T-helper 17 cell (primary cell): Measurements from ENCODE around the gene C19orf38. TPM values are rescaled to one million over a fixed set of nuclear protein-coding genes. Genes with fewer than 3 reads are reported as not detected.

Experiments
- ATAC-seq: fragments of 150-1000 bp; cut with Tn5 transposase; 2 replicates; pipeline ENCODE4 v1.10.0; 2021; ENCODE audit warnings: mild to moderate bottlenecking, moderate library complexity
- DNase-seq, 3 donors: peaks; one replicate each; pipeline versions ENCODE4 v3.0.0 to v3.0.0-alpha.2; 2020 to 2021
- H3K9me3 ChIP-seq: one replicate; pipeline ENCODE4 v1.7.0; 2013; ENCODE audit warnings: low read length, mild to moderate bottlenecking; ENCODE audit not compliant: control insufficient read depth, poor library complexity, severe bottlenecking
- H3K27ac Mint-ChIP-seq: one replicate; pipeline ENCODE4 v1.8.0; 2022; ENCODE audit warnings: mild to moderate bottlenecking, moderate library complexity, mixed read lengths
- H3K27me3 Mint-ChIP-seq: one replicate; pipeline ENCODE4 v1.8.0; 2022; ENCODE audit warnings: mixed read lengths
- H3K36me3 Mint-ChIP-seq: one replicate; pipeline ENCODE4 v1.8.0; 2022; ENCODE audit warnings: low read depth, mixed read lengths
- H3K4me1 Mint-ChIP-seq: one replicate; pipeline ENCODE4 v1.8.0; 2022; ENCODE audit warnings: mild to moderate bottlenecking, mixed read lengths
- H3K4me3 Mint-ChIP-seq: one replicate; pipeline ENCODE4 v1.8.0; 2022; ENCODE audit warnings: mild to moderate bottlenecking, moderate library complexity, mixed read lengths
- total RNA-seq, 4 donors: library from RNA in 2 of 4; stranded (reverse) in 2 of 4; gene quantifications; one replicate each; pipeline ENCODE4 v1.2.3 and lab custom pipeline; 2022 to 2026

C19orf38 gene, protein sequence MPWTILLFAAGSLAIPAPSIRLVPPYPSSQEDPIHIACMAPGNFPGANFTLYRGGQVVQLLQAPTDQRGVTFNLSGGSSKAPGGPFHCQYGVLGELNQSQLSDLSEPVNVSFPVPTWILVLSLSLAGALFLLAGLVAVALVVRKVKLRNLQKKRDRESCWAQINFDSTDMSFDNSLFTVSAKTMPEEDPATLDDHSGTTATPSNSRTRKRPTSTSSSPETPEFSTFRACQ
- 1 to 10 TPM; 1.6 to 2.2 TPM for total RNA-seq
- total RNA-seq (lab: John Stamatoyannopoulos, UW) = 0.08 to 0.12 reads per million in 2 donors

DNA sequence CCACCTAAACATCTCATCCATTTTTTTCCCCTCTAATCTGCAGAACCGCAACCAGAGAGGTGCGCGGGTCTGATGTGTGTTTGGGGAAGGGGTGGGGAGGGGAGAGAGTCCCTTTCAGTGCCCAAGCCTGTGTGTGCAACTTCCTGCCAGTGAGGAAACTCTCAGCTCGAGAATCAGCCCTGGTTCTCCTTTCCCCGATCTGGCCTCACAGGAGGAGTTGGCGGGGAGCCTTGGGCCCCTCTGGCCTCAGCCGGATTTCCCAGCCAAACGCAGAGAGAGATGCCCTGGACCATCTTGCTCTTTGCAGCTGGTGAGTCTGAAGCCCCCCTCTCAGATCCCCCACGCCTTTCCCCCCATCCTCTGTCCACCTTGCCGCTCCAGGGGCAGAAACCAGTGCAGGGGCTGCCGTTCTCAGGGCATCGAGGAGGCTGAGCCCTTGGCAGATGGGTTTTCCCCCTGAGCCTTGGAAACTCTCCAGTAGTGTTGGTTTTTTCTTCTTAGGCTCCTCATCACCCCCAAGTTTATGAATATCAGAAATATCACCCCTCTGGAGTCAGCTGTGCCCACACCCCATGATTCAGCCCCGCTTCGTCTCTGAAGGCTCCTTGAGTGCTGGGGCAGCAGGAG is at the start of gene C19orf38:
Gene C19orf38 (plus strand): TSS at position 186 of the 627 bp plus-strand sequence. CDS start 94 bp downstream, at position 280.
- ATAC-seq (peak; percentile 32), DNase-seq (no peak)
- Mint-ChIP-seq H3K4me1 (peaks cover 5% of the 10 kb centered on the region), H3K27ac (no peak within 1 kb of the TSS), H3K4me3 (no peak within 1 kb of the TSS), H3K27me3 (peaks cover 9% of the 10 kb centered on the region), H3K36me3 (peaks cover 5% of the 10 kb centered on the region)
- no peaks in the 10 kb centered on the region for H3K9me3 ChIP-seq

DNA sequence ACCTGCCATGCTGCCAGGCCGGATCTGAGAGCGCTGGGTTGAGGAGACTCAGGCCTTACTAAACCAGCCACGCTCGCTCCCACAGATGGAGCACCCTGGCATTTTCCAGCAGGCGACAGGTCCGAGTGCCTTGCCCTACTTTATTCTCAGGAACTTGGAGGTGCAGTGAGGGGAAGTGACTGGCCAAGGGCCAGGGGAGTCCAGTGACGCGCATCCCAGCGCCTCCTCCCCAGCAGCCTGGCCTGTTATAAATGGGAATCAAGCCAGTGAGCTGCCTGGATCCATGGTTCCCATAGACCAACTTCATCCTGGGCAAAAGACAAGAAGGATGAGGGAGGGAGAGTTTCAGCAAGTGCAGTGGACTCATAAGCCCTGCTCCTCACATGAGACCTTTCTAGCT is 47.7 kb upstream of the C19orf38 start:
- ATAC-seq (no peak), DNase-seq (no peak)
- no peak overlapping the region for H3K4me3 Mint-ChIP-seq
- H3K27me3 Mint-ChIP-seq = no peaks in the 10 kb centered on the region
- H3K27ac Mint-ChIP-seq = peak overlapping the region; percentile 99
- H3K36me3 Mint-ChIP-seq = peaks cover 7% of the 10 kb centered on the region
- H3K9me3 ChIP-seq = no peaks in the 10 kb centered on the region
- peaks cover 20% of the 10 kb centered on the region for H3K4me1 Mint-ChIP-seq

DNA sequence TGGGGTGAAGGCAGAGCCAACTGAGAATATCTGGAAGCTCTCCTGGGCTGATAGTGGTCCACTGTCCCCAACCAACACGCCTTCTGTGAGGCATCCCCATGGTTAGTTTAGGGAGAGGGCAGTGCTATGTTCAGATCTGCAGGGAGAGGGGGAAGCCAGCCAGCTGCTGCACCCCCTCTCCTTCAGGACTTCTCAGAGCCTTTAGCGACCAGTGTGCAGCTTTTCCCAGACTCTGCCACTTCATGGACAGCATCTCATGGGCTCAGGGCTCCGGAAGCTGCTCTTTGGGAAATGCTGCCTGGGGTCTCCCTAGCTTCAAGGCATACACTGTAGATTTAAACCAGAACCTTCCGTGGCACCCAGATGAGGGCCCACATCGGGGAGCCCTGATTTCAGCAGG is 45.7 kb upstream of the C19orf38 start:
- H3K27ac Mint-ChIP-seq = no peak overlapping the region

DNA sequence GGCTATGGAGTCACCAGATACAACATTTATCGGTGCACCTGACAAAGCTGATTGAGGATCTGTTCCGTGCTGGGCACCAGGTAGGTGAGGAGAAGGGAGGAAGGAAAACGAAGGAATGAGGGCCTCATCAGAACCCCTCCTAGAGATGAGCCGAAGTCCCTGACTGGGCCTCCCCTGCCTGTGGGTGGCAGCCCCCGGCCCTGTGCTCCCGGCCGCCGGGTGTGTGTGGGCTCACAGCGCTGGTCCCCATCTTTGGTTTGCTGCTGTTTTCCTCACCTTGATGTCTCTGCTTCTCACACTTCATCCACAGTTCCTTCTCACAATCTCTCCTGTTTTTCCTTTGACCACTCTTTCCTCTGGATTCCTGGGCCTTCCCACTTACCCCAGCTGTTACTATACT is 45.0 kb upstream of the C19orf38 start:
- H3K27ac Mint-ChIP-seq = peak overlapping the region; percentile 88
- H3K4me1 Mint-ChIP-seq = peaks cover 6% of the 10 kb centered on the region
- ATAC-seq (no peak), DNase-seq (no peak)
- no peaks in the 10 kb centered on the region for H3K27me3 Mint-ChIP-seq
- H3K4me3 Mint-ChIP-seq = no peak overlapping the region
- no peaks in the 10 kb centered on the region for H3K9me3 ChIP-seq
- H3K36me3 Mint-ChIP-seq = peaks cover 7% of the 10 kb centered on the region

More for the DNA sequence above, 45.7 kb upstream of the C19orf38 start:
- no peaks in the 10 kb centered on the region for H3K9me3 ChIP-seq
- Mint-ChIP-seq H3K4me1 (peaks cover 13% of the 10 kb centered on the region), H3K36me3 (peaks cover 7% of the 10 kb centered on the region), H3K4me3 (no peak overlapping the region), H3K27me3 (no peaks in the 10 kb centered on the region)
- ATAC-seq (no peak), DNase-seq (no peak)

DNA sequence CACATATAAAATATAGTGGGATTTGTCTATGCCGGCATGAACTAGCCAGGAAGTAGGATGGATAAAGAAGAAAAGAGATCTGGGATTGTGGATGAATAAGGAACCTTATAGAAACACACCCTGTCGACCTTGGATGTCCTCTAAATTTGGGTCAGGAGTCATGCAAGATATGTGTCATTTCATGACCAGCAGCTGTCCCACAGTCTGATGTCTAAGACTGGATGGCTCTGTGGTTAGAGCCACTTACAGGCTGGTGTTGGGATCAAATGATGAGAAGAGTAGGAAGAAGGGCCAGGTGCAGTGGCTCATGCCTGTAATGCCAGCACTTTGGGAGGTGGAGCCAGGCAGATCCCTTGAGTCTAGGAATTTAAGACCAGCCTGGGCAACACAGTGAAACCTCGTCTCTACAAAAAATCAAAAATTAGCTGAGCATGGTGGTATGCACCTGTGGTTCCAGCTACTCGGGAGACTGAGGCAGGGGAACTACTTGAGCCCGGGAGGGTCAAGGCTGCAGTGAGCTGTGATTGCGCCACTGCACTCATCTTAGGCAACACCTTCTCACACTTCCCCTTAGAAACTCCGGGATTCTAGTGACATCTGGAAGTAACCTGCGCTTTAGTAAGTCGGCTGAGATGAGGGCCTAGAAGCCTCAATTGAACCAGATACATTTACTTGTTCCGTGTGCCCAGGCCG is 43.0 kb upstream of the C19orf38 start:
- Mint-ChIP-seq H3K4me3 (no peak overlapping the region), H3K4me1 (peaks cover 18% of the 10 kb centered on the region), H3K27ac (peak overlapping the region; percentile 88), H3K36me3 (peaks cover 9% of the 10 kb centered on the region), H3K27me3 (no peaks in the 10 kb centered on the region)
- DNase-seq (no peak), ATAC-seq (no peak)
- no peaks in the 10 kb centered on the region for H3K9me3 ChIP-seq

DNA sequence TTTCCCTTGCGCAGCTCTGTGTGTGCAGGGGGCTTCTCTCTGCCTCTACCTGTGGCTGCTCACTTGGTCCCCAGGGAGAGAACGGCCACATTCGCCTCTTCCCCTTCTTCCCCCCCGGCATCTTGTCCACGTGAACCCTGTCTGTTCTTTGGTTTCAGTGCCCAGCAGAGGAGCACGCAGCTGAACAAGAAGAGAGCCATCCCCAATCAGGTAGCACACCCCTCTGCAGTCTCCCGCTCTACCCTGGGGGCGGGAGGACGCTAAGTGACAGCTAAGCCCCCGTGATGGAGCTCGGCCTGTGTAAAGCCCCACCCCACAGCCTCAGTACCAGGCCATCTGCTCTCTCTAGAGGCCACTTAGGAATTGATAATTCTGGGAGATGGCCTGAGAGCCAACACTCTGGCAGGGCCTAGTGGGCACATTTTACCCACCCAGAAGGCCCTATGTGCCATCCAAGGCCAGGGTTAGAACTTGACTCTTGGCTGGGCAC is 42.4 kb upstream of the C19orf38 start:
- H3K9me3 ChIP-seq = no peaks in the 10 kb centered on the region
- H3K36me3 Mint-ChIP-seq = peaks cover 9% of the 10 kb centered on the region
- H3K4me3 Mint-ChIP-seq = no peak overlapping the region
- no peaks in the 10 kb centered on the region for H3K27me3 Mint-ChIP-seq
- peaks cover 18% of the 10 kb centered on the region for H3K4me1 Mint-ChIP-seq
- ATAC-seq (no peak), DNase-seq (no peak)
- peak overlapping the region; percentile 88 for H3K27ac Mint-ChIP-seq

DNA sequence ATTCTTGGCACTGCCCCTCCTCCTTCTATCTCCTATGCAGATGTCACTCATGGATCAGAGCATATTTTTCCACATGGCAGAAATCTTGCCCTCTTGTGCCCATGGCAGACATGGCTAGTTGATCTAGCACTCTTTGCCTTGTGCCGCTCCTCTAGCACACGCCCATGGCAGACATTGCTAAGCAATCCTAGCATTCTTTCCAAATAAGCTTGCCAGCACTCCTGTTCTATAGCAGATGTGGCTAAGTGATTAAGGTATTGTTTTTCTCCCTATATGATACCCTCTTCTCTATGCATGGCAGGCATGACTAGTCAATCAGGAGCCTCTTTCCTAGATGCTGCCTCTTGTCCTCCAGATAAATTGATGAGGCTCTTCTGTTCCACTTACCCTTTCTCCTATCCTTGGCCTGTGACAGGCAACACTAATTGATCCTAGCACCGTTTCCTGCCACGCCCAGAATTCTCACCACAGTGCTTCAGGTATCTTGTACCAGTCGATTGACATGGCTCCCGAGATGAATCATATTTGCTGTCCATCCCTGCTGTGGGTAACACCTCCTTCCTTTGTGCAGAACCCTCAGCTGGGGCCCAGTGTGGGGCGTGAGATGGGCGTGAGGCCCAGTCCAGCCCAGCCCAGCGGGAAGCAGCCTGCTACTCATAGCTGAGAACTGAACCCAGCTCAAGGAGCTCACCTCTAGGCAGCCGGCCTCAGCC is 39.1 kb upstream of the C19orf38 start:
- DNase-seq = no peak
- peaks cover 5% of the 10 kb centered on the region for H3K36me3 Mint-ChIP-seq
- H3K9me3 ChIP-seq = no peaks in the 10 kb centered on the region
- peaks cover 18% of the 10 kb centered on the region for H3K4me1 Mint-ChIP-seq
- ATAC-seq = peak; percentile 79
- peak overlapping the region; percentile 51 for H3K4me3 Mint-ChIP-seq
- H3K27ac Mint-ChIP-seq = peak overlapping the region; percentile 88
- H3K27me3 Mint-ChIP-seq = no peaks in the 10 kb centered on the region

DNA sequence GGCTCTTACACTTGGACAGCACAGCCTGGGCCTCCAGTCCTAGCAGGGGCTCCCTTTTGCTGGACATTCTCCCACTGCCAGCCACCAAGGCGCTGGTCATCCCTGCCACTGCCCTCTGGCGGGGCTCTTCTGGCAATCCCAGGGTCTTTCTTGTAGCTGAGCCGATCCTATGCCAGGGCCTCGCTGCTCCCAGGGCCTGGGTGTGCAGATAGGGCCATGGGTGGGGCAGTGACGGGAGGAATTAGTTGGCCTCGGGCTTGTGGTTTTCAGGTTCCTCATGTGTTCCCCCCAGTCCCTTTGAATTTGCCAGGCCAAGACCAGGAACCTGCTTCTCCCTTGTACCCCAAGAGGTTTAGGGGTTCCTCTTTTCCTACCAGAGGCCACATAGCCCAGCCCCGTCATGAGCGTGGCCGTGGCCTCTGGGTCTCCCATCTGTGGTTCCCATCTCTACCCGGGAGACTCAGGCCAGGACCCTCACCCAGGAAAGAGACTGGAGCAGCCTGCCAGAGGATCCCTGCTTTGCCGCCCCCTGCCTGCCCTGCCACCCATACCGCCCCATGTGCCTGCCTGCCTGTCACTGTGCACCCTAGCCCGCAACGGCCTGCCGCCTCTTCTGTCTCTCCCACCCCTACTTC is 38.4 kb upstream of the C19orf38 start:
- H3K27ac Mint-ChIP-seq = peak overlapping the region; percentile 88
- no peak for ATAC-seq

DNA sequence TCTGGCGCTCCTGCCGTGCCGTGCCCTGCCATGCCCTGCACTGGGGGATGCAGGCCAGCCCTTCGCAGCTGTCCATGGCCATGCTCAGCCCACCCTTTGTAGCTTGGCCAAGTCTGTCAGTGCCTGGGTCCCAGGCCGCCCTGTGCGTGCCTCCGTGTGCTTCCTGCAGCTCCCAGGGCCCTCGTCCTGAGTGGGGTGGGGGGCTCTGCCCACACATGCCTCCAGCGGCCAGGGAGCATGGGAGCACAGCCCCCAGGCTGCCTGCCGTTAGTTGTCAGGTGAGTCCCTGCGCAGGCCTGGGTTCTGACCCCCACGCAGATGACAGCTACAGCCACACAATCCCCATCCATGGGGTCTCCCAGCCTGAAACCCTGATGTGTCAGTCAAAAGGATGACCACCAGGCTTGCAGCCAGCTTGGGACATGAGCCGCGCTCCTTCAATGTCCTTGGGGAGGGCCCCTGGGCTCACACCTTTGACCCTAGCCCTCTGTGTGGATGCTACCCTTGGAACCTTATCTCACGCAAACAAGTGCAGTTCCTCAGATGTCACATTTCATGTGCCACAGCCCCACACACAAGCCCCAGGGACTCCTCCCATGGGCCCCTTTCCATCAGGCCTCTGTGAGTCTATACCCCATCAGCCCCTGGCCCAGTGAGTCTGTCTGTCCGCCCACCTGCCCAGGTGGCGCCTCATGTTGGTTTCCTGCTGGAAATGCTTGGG is 36.7 kb upstream of the C19orf38 start:
- Mint-ChIP-seq H3K27ac (no peak overlapping the region), H3K36me3 (peaks cover 5% of the 10 kb centered on the region)
- ATAC-seq = no peak

More for the DNA sequence above, 38.4 kb upstream of the C19orf38 start:
- DNase-seq = no peak
- no peaks in the 10 kb centered on the region for H3K27me3 Mint-ChIP-seq
- no peaks in the 10 kb centered on the region for H3K9me3 ChIP-seq
- H3K4me1 Mint-ChIP-seq = peaks cover 22% of the 10 kb centered on the region
- H3K4me3 Mint-ChIP-seq = no peak overlapping the region
- H3K36me3 Mint-ChIP-seq = peaks cover 6% of the 10 kb centered on the region

DNA sequence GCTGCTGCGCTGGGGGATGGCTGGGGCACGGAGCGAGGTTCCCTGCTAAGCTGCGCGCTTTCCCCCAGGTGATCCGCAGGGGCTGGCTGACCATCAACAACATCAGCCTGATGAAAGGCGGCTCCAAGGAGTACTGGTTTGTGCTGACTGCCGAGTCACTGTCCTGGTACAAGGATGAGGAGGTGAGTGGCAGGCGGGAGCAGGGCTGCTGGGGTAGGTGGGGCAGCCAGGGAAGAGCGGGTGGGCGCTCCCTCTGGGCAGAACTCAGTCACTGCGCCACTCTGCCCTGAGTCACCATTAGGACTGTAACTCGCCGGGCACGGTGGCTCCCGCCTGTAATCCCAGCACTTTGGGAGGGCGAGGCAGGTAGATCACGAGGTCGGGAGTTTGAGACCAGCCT is 36.0 kb upstream of the C19orf38 start:
- H3K9me3 ChIP-seq = no peaks in the 10 kb centered on the region
- Mint-ChIP-seq H3K27me3 (no peaks in the 10 kb centered on the region), H3K4me3 (no peak overlapping the region), H3K27ac (peak overlapping the region; percentile 14), H3K4me1 (peaks cover 22% of the 10 kb centered on the region), H3K36me3 (peaks cover 5% of the 10 kb centered on the region)
- no peak for ATAC-seq
- no peak for DNase-seq

More for the DNA sequence above, 36.7 kb upstream of the C19orf38 start:
- no peaks in the 10 kb centered on the region for H3K27me3 Mint-ChIP-seq
- H3K4me3 Mint-ChIP-seq = no peak overlapping the region
- no peak for DNase-seq
- H3K9me3 ChIP-seq = no peaks in the 10 kb centered on the region
- H3K4me1 Mint-ChIP-seq = peaks cover 22% of the 10 kb centered on the region

DNA sequence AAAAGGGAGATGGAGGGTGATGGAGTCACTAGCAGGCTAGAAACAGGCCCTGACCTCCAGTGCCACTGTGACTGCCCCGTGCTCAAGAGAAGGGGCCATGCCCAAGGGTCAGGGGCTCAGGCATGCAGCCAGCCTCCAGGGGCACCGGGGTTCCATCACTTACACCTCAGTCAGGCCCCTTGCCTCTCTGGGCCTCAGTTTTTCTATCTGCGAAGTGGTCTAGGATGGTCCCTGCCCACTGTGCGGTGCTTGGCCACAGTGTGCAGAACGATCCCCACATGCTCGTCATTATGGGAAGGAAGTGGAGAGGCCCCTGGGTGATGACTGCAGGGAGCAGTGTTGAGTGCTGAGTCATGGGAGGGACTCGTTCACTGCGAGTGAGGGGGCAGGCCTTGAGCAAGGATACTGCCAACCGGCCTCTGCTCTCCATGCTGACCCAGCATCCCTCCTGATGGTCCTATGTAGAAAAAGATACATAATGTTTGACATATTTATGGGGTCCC is 35.3 kb upstream of the C19orf38 start:
- H3K9me3 ChIP-seq = no peaks in the 10 kb centered on the region
- no peak overlapping the region for H3K4me3 Mint-ChIP-seq
- DNase-seq = no peak
- peaks cover 22% of the 10 kb centered on the region for H3K4me1 Mint-ChIP-seq
- H3K27ac Mint-ChIP-seq = peak overlapping the region; percentile 89
- H3K27me3 Mint-ChIP-seq = no peaks in the 10 kb centered on the region
- H3K36me3 Mint-ChIP-seq = peaks cover 5% of the 10 kb centered on the region
- ATAC-seq = peak; percentile 29

DNA sequence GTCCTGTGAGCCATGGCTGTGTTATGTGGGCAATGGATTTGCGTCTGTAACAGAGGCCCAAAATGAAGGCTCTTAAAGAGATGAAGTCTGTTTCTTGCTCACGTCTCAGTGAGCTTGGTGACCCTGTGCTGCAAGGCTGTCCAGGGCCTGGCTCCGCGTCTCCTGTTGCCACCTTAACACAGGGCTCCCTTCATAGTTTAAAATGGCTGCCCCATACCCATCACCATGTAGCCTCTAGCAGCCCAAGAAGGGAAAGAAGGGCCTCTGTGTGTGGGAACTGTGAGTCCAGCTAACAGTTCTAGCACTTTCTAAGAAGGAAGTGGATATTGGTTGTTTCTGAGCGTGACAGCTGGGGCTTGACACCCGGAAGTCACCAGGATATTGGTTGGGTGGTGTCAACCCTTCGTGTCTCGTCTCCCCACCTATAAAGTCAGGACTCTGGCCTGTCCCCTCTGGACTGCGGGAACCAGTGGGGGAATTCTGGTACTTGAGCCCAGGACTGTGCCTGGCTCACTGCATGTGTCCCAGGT is 33.1 kb upstream of the C19orf38 start:
- Mint-ChIP-seq H3K27ac (peak overlapping the region; percentile 89), H3K4me3 (no peak overlapping the region), H3K27me3 (no peaks in the 10 kb centered on the region), H3K36me3 (peaks cover 4% of the 10 kb centered on the region), H3K4me1 (peaks cover 6% of the 10 kb centered on the region)
- no peaks in the 10 kb centered on the region for H3K9me3 ChIP-seq
- DNase-seq (no peak), ATAC-seq (no peak)
